Measurements from ENCODE around the gene RBMS1. TPM values are rescaled to one million over a fixed set of nuclear protein-coding genes. Genes with fewer than 3 reads are reported as not detected.

RBMS1 gene
- total RNA-seq, 6 experiments from 2014 or later = 8.5 to 21.4 (median 14.3) TPM

GRCh38 chr2:160384791-160385190 lies 108.8 kb downstream of the RBMS1 start:
- Histone ChIP-seq H3K9me3 (no peaks in the 10 kb centered on the region), H3K36me3 (no peaks in the 10 kb centered on the region), H3K4me3 (no peak overlapping the region), H3K27ac (peak overlapping the region in 1 of 3 donors; percentile 7), H3K4me1 (peaks cover 0 to 7% (median 0%) of the 10 kb centered on the region in 4 donors), H3K27me3 (no peaks in the 10 kb centered on the region)
- no peak for ATAC-seq
- TF ChIP-seq CTCF (IDR thresholded peaks at IDR 0.05) (no peak), POLR2A (IDR thresholded peaks at IDR 0.05) (no peak)
- intact Hi-C loops (cut with DNase I) = no loop called here
- WGBS (ENCODE audit: insufficient coverage, low coverage, low lambda C conversion rate, missing lambda C conversion rate) = 67% methylated on average over 1 of the region's 1 CpG
- DNase-seq = no peak

DNA sequence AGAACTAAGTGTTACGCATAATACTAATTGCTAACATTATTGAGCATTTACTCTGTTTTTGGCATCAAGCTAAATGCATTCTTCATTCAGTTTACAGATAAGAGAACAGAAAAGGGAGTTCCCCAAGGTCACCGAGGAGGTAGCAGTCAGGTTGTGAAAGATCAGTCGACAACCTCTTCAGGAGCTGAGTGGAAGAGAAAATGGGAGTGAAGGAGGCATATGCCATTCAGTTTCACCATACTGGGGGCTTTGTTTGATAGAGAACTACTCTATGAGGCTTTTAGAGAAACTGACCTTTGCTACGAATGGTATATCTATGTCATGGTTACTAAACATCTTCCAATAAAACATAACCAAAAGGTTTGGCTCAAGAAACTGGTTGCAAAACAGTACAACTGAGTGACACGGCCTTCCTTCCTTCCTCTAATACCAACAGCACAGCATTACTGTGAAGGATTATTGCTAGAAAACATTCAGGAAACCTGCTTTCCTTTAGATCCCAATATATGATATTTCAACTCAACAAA lies 112.1 kb downstream of the RBMS1 start:
- peaks cover 0 to 18% (median 4%) of the 10 kb centered on the region in 4 donors for H3K4me1 ChIP-seq
- 31% methylated on average over 5 of the region's 5 CpGs for WGBS (ENCODE audit: insufficient coverage, low coverage, low lambda C conversion rate, missing lambda C conversion rate)
- DNase-seq (no peak), ATAC-seq (peak; percentile 53 to 65 (median 56))
- TF ChIP-seq CTCF (IDR thresholded peaks at IDR 0.05) = no peak
- TF ChIP-seq POLR2A (IDR thresholded peaks at IDR 0.05) = no peak
- H3K9me3 ChIP-seq = no peaks in the 10 kb centered on the region
- no peaks in the 10 kb centered on the region for H3K36me3 ChIP-seq
- H3K4me3 ChIP-seq = no peak overlapping the region
- no peaks in the 10 kb centered on the region for H3K27me3 ChIP-seq
- H3K27ac ChIP-seq = peak overlapping the region in 2 of 3 donors; percentile 10 to 15
- intact Hi-C loops (cut with DNase I) = no loop called here

- H3K4me1 ChIP-seq = peaks cover 0 to 27% (median 4%) of the 10 kb centered on the region in 4 donors
- no peaks in the 10 kb centered on the region for H3K9me3 ChIP-seq
- DNase-seq (peak in 1 of 3 donors; percentile 34), ATAC-seq (peak in 3 of 4 donors; percentile 15 to 49 (median 37))
- 41% methylated on average over 5 of the region's 5 CpGs for WGBS (ENCODE audit: insufficient coverage, low coverage, low lambda C conversion rate, missing lambda C conversion rate)
- intact Hi-C loops (cut with DNase I) = no loop called here
- H3K4me3 ChIP-seq = no peak overlapping the region
- no peaks in the 10 kb centered on the region for H3K27me3 ChIP-seq
- H3K27ac ChIP-seq = peak overlapping the region in 1 of 3 donors; percentile 39
- TF ChIP-seq POLR2A (IDR thresholded peaks at IDR 0.05) (no peak), CTCF (IDR thresholded peaks at IDR 0.05) (no peak)
- no peaks in the 10 kb centered on the region for H3K36me3 ChIP-seq
Observed at GRCh38 chr2:160380611-160381010, 113.0 kb downstream of the RBMS1 start.

GRCh38 chr2:160380000-160380570 lies 113.5 kb downstream of the RBMS1 start:
- TF ChIP-seq POLR2A (IDR thresholded peaks at IDR 0.05) = no peak
- TF ChIP-seq CTCF (IDR thresholded peaks at IDR 0.05) = no peak
- no peaks in the 10 kb centered on the region for H3K36me3 ChIP-seq
- peaks cover 0 to 32% (median 4%) of the 10 kb centered on the region in 4 donors for H3K4me1 ChIP-seq
- intact Hi-C loops (cut with DNase I) = no loop called here
- H3K4me3 ChIP-seq = no peak overlapping the region
- no peak for ATAC-seq
- H3K27me3 ChIP-seq = no peaks in the 10 kb centered on the region
- H3K27ac ChIP-seq = peak overlapping the region; percentile 25 to 39 (median 27)
- no peaks in the 10 kb centered on the region for H3K9me3 ChIP-seq
- 49% methylated on average over 7 of the region's 7 CpGs for WGBS (ENCODE audit: insufficient coverage, low coverage, low lambda C conversion rate, missing lambda C conversion rate)
- DNase-seq = no peak

Measured in right lobe of liver (tissue), 6 donors.